Breast epithelium (tissue), 4 donors: ENCODE measurements around the gene RPL10. TPM values are rescaled to one million over a fixed set of nuclear protein-coding genes. Genes with fewer than 3 reads are reported as not detected.

Experiments used
- DNase-seq, 2 donors: peaks; one replicate each; pipeline ENCODE4 v3.0.0-alpha.2; 2019; ENCODE audit warnings: low spot score in 2 of 2
- H3K27ac ChIP-seq, 2 donors: fragments of 200-600 bp; sonication (generic) in 1 of 2; one replicate each; pipeline ENCODE4 v1.5.1; 2016 to 2019; ENCODE audit warnings: mild to moderate bottlenecking in 1 of 2
- H3K27me3 ChIP-seq, 2 donors: fragments of 200-600 bp; sonication (generic) in 1 of 2; one replicate each; pipeline versions ENCODE4 v1.5.1 to v1.6.0; 2017 to 2019; ENCODE audit warnings: control low read depth in 1 of 2, mild to moderate bottlenecking in 1 of 2
- H3K36me3 ChIP-seq: fragments of 200-600 bp; one replicate; pipeline ENCODE4 v1.5.1; 2019
- H3K4me1 ChIP-seq, 2 donors: fragments of 200-600 bp; sonication (generic); one replicate each; pipeline ENCODE4 v1.5.1; 2016 to 2019; ENCODE audit warnings: control low read depth in 1 of 2
- H3K4me3 ChIP-seq, 3 donors: fragments of 200-600 bp; sonication (generic); 1 replicate in 2 of 3; 2 replicates in 1 of 3; pipeline ENCODE4 v1.5.1; 2016 to 2019; ENCODE audit warnings: mild to moderate bottlenecking in 3 of 3, moderate library complexity in 2 of 3
- H3K9me3 ChIP-seq, 2 donors: fragments of 200-600 bp; sonication (generic) in 1 of 2; one replicate each; pipeline ENCODE4 v1.5.1; 2016 to 2019; ENCODE audit warnings: control low read depth in 1 of 2
- CTCF ChIP-seq, 3 donors: fragments of 450-650 bp; IDR thresholded peaks; one replicate each; pipeline ENCODE4 v1.5.1; 2016 to 2017; ENCODE audit warnings: antibody characterized with exemption in 3 of 3, mild to moderate bottlenecking in 3 of 3, moderate library complexity in 3 of 3
- POLR2A ChIP-seq: fragments of 450-650 bp; IDR thresholded peaks from one replicate; pipeline ENCODE4 v1.6.1; 2016; ENCODE audit warnings: antibody characterized with exemption, mild to moderate bottlenecking, moderate library complexity
- POLR2AphosphoS5 ChIP-seq, 3 donors: sonication (generic); formaldehyde crosslinking; IDR thresholded peaks; one replicate each; pipeline ENCODE4 v1.6.1; 2017; ENCODE audit warnings: antibody characterized with exemption in 3 of 3
- intact Hi-C: fragments of 100-400 bp; cut with DNase I; formaldehyde crosslinking; loops from one replicate; pipeline ENCODE4 v1.15.1; 2023; ENCODE audit warnings: low total_unique reads
- total RNA-seq, 3 donors: library from RNA; depleted of rRNA; stranded (reverse); fragments of >200 nt; gene quantifications; one replicate each; pipeline ENCODE4 v1.1.0, GENCODE V29; 2016

Gene RPL10
- total RNA-seq, 3 donors from 2014 or later: 8,496 to 9,265 (median 8,695) TPM

- intact Hi-C loops: no loop called here
- DNase-seq: no peak
- TF ChIP-seq CTCF (IDR thresholded peaks at IDR 0.05) (no peak), POLR2A (no peak), POLR2AphosphoS5 (IDR thresholded peaks at IDR 0.05) (no peak)
- Histone ChIP-seq H3K27ac (no peak overlapping the region), H3K36me3 (no peaks in the 10 kb centered on the region), H3K9me3 (no peaks in the 10 kb centered on the region), H3K4me1 (no peaks in the 10 kb centered on the region), H3K4me3 (no peak overlapping the region), H3K27me3 (peaks cover 0 to 37% of the 10 kb centered on the region in 2 donors)
Measured at GRCh38 chrX:154450312-154450711, 52.1 kb downstream of the RPL10 start.

Other genes with a start within 250 kb of the RPL10 start
- not detected for gene OPN1MW, start 215.8 kb upstream of the RPL10 start, total RNA-seq
- gene OPN1MW2, start 178.6 kb upstream of the RPL10 start, total RNA-seq: not detected
- not detected for gene OPN1MW3, start 140.8 kb upstream of the RPL10 start, total RNA-seq
- not detected for gene TEX28, start 103.3 kb upstream of the RPL10 start, total RNA-seq
- under 1 TPM in 1 of 3 donors, not detected in 2; 0.16 TPM for gene TKTL1, start 102.6 kb upstream of the RPL10 start, total RNA-seq
- gene FLNA, start 23.7 kb upstream of the RPL10 start, total RNA-seq: 100 to 1,000 TPM; 416 to 675 (median 622) TPM
- 10 to 100 TPM; 33.8 to 48.1 (median 45.6) TPM for gene EMD, start 19.1 kb upstream of the RPL10 start, total RNA-seq
- gene DNASE1L1, start 10.9 kb downstream of the RPL10 start, total RNA-seq: 10 to 100 TPM; 26.2 to 44.3 (median 26.9) TPM
- 10 to 100 TPM; 27.7 to 53.7 (median 44.2) TPM for gene TAFAZZIN, start 13.2 kb downstream of the RPL10 start, total RNA-seq
- gene ATP6AP1, start 30.3 kb downstream of the RPL10 start, total RNA-seq: 10 to 100 TPM; 31.5 to 57.1 (median 34.8) TPM
- 100 to 1,000 TPM in 1 of 3 donors, 10 to 100 TPM in 2; 94.0 to 105 (median 97.3) TPM for gene GDI1, start 38.8 kb downstream of the RPL10 start, total RNA-seq
- 10 to 100 TPM; 30.7 to 94.4 (median 64.2) TPM for gene FAM50A, start 45.8 kb downstream of the RPL10 start, total RNA-seq
- gene PLXNA3, start 59.9 kb downstream of the RPL10 start, total RNA-seq: 10 to 100 TPM in 2 of 3 donors, 1 to 10 TPM in 1; 6.1 to 10.8 (median 10.1) TPM
- gene LAGE3, start 80.9 kb downstream of the RPL10 start, total RNA-seq: 10 to 100 TPM; 21.1 to 38.0 (median 28.8) TPM
- 10 to 100 TPM; 36.2 to 40.1 (median 38.3) TPM for gene UBL4A, start 88.2 kb downstream of the RPL10 start, total RNA-seq
- 10 to 100 TPM; 17.0 to 24.0 (median 19.5) TPM for gene SLC10A3, start 92.3 kb downstream of the RPL10 start, total RNA-seq
- gene FAM3A, start 117.9 kb downstream of the RPL10 start, total RNA-seq: 10 to 100 TPM; 38.8 to 42.6 (median 41.3) TPM
- gene G6PD, start 148.5 kb downstream of the RPL10 start, total RNA-seq: 10 to 100 TPM; 25.6 to 45.2 (median 38.2) TPM
- 10 to 100 TPM; 10.5 to 15.2 (median 12.6) TPM for gene IKBKG, start 149.2 kb downstream of the RPL10 start, total RNA-seq
- gene CTAG1A, start 186.8 kb downstream of the RPL10 start, total RNA-seq: 1 to 10 TPM in 1 of 3 donors, not detected in 2; 2.3 TPM
- 1 to 10 TPM in 1 of 3 donors, not detected in 2; 2.3 TPM for gene CTAG1B, start 220.9 kb downstream of the RPL10 start, total RNA-seq